H1 (cell line): ENCODE results near the gene SRM. TPM values are rescaled to one million over a fixed set of nuclear protein-coding genes. Genes with fewer than 3 reads are reported as not detected.

Source experiments
- CTCF ChIA-PET: fragments of 300-600 bp; sonication (Branson Sonifier 250); formaldehyde crosslinking; loops from one replicate; lab custom pipeline; 2021; ENCODE audit not compliant: partially characterized antibody; lab: Charles Lee
- POLR2A ChIA-PET: fragments of 300-600 bp; sonication (Branson Sonifier 250); formaldehyde crosslinking; loops from one replicate; lab custom pipeline; 2021; ENCODE audit warnings: inconsistent platforms; ENCODE audit not compliant: partially characterized antibody; lab: Charles Lee
- DNase-seq, 2 experiments: peaks; one replicate each; pipeline versions ENCODE4 v3.0.0 to v3.0.0-alpha.2; 2010 to 2022; ENCODE audit warnings: low spot score in 2 of 2, low read depth in 1 of 2, mixed read lengths in 1 of 2
- FAIRE-seq: peaks from 2 replicates; lab custom pipeline; 2011; peaks lifted over from hg19 to GRCh38; lab: Jason Lieb, UNC
- H2AFZ ChIP-seq: 2 replicates; pipeline ENCODE4 v1.8.1; 2012; ENCODE audit warnings: low read length, inconsistent platforms
- H2AK5ac ChIP-seq: 2 replicates; pipeline ENCODE4 v1.6.1; 2013; ENCODE audit warnings: low read depth, low read length
- H2BK120ac ChIP-seq: replicated peaks from 2 replicates; pipeline ENCODE3; 2013; ENCODE audit warnings: low read depth, low read length, inconsistent platforms
- H2BK12ac ChIP-seq: 2 replicates; pipeline ENCODE4 v1.6.1; 2013; ENCODE audit warnings: low read depth, low read length
- H2BK15ac ChIP-seq: 2 replicates; pipeline ENCODE4 v1.6.1; 2013; ENCODE audit warnings: low read length
- H2BK20ac ChIP-seq: 2 replicates; pipeline ENCODE4 v1.6.1; 2013; ENCODE audit warnings: low read length
- H2BK5ac ChIP-seq: 2 replicates; pipeline ENCODE4 v1.6.1; 2013; ENCODE audit warnings: low read depth, low read length
- H3K14ac ChIP-seq: 2 replicates; pipeline ENCODE4 v1.6.1; 2013; ENCODE audit warnings: inconsistent platforms; ENCODE audit not compliant: insufficient read length
- H3K18ac ChIP-seq: 2 replicates; pipeline ENCODE4 v1.6.1; 2013; ENCODE audit warnings: low read length; ENCODE audit errors: extremely low read depth
- H3K23ac ChIP-seq: 2 replicates; pipeline ENCODE4 v1.6.1; 2013; ENCODE audit warnings: inconsistent platforms; ENCODE audit not compliant: insufficient read length
- H3K23me2 ChIP-seq: 2 replicates; pipeline ENCODE4 v1.6.1; 2013; ENCODE audit warnings: low read depth, low read length
- H3K27ac ChIP-seq: 2 replicates; pipeline ENCODE4 v1.6.1; 2011; ENCODE audit warnings: low read depth, low read length, inconsistent platforms
- H3K27me3 ChIP-seq, 4 experiments: replicated peaks in 1 of 4; 1 replicate in 1 of 4; 2 replicates in 3 of 4; pipeline versions ENCODE4 v1.6.1 to v1.8.1; 2011 to 2013; ENCODE audit warnings: low read length in 3 of 4, mild to moderate bottlenecking in 3 of 4, inconsistent platforms in 2 of 4, mixed read lengths in 2 of 4, moderate library complexity in 1 of 4; ENCODE audit not compliant: control insufficient read depth in 3 of 4, insufficient read depth in 3 of 4; ENCODE audit errors: extremely low read depth in 1 of 4
- H3K36me3 ChIP-seq, 4 experiments: 2 replicates each; pipeline versions ENCODE4 v1.6.1 to v1.8.1; 2011 to 2013; ENCODE audit warnings: mild to moderate bottlenecking in 4 of 4, low read length in 3 of 4, moderate library complexity in 2 of 4, control low read depth in 1 of 4, inconsistent platforms in 1 of 4; ENCODE audit not compliant: insufficient read depth in 4 of 4, control insufficient read depth in 2 of 4
- H3K4ac ChIP-seq: replicated peaks from 2 replicates; pipeline ENCODE3; 2013; ENCODE audit warnings: low read length, low read depth, mixed read lengths, inconsistent platforms; ENCODE audit not compliant: insufficient read length
- H3K4me1 ChIP-seq, 4 experiments: replicated peaks in 1 of 4; 1 replicate in 1 of 4; 2 replicates in 3 of 4; pipeline versions ENCODE4 v1.6.1 to v1.8.1; 2011 to 2013; ENCODE audit warnings: low read length in 3 of 4, inconsistent platforms in 2 of 4, mixed read lengths in 1 of 4; ENCODE audit not compliant: insufficient read depth in 4 of 4, control insufficient read depth in 3 of 4
- H3K4me2 ChIP-seq, 2 experiments: 2 replicates each; pipeline versions ENCODE4 v1.6.1 to v1.8.1; 2011 to 2013; ENCODE audit warnings: low read depth in 2 of 2, low read length in 2 of 2, control low read depth in 1 of 2, inconsistent platforms in 1 of 2, mild to moderate bottlenecking in 1 of 2; ENCODE audit not compliant: insufficient read depth in 1 of 2
- H3K4me3 ChIP-seq, 4 experiments: fragments of 200-600, 300-600 bp in 1 of 4; sonication (generic), shearing (Covaris generic), sonication (Bioruptor Twin) in 1 of 4; 2 replicates each; pipeline versions ENCODE4 v1.5.1 to v1.8.1; 2011 to 2016; ENCODE audit warnings: low read length in 4 of 4, low read depth in 3 of 4, control low read depth in 2 of 4, inconsistent platforms in 2 of 4, mild to moderate bottlenecking in 2 of 4, mixed read lengths in 1 of 4, moderate library complexity in 1 of 4; ENCODE audit not compliant: insufficient read depth in 2 of 4; ENCODE audit errors: extremely low read depth in 1 of 4
- H3K56ac ChIP-seq: replicated peaks from 2 replicates; pipeline ENCODE3; 2013; ENCODE audit warnings: low read depth, mild to moderate bottlenecking, mixed read lengths, low read length, inconsistent platforms; ENCODE audit not compliant: insufficient read length
- H3K79me1 ChIP-seq: 2 replicates; pipeline ENCODE4 v1.6.1; 2013; ENCODE audit warnings: low read depth, low read length, control low read depth
- H3K79me2 ChIP-seq, 2 experiments: 2 replicates each; pipeline versions ENCODE4 v1.6.1 to v1.8.1; 2012 to 2013; ENCODE audit warnings: low read length in 2 of 2, mild to moderate bottlenecking in 2 of 2, inconsistent platforms in 1 of 2; ENCODE audit not compliant: insufficient read depth in 2 of 2, control insufficient read depth in 1 of 2
- H3K9ac ChIP-seq, 4 experiments: replicated peaks in 1 of 4; 1 replicate in 1 of 4; 2 replicates in 3 of 4; pipeline versions ENCODE4 v1.6.1 to v1.8.1; 2011 to 2013; ENCODE audit warnings: low read depth in 3 of 4, low read length in 3 of 4, control low read depth in 2 of 4, mild to moderate bottlenecking in 2 of 4, moderate library complexity in 2 of 4, inconsistent platforms in 1 of 4; ENCODE audit errors: extremely low read depth in 1 of 4
- H3K9me3 ChIP-seq, 2 experiments: 2 replicates each; pipeline versions ENCODE4 v1.6.1 to v1.8.1; 2012 to 2013; ENCODE audit warnings: mild to moderate bottlenecking in 2 of 2, moderate library complexity in 2 of 2, control low read depth in 1 of 2, inconsistent platforms in 1 of 2, low read depth in 1 of 2, low read length in 1 of 2, mixed read lengths in 1 of 2; ENCODE audit not compliant: insufficient read depth in 2 of 2
- H4K20me1 ChIP-seq, 2 experiments: replicated peaks in 1 of 2; 2 replicates each; pipeline versions ENCODE3 to v1.8.1; 2011 to 2013; ENCODE audit warnings: inconsistent platforms in 2 of 2, low read length in 2 of 2, mild to moderate bottlenecking in 1 of 2; ENCODE audit not compliant: insufficient read depth in 2 of 2, control insufficient read depth in 1 of 2
- H4K5ac ChIP-seq: 2 replicates; pipeline ENCODE4 v1.6.1; 2013; ENCODE audit warnings: low read length, low read depth, mixed read lengths, inconsistent platforms; ENCODE audit not compliant: insufficient read length
- H4K8ac ChIP-seq: 2 replicates; pipeline ENCODE4 v1.8.0; 2013; ENCODE audit warnings: mild to moderate bottlenecking, moderate library complexity, low read length, inconsistent platforms; ENCODE audit not compliant: insufficient read depth; ENCODE audit errors: extremely low read depth
- H4K91ac ChIP-seq: replicated peaks from 2 replicates; pipeline ENCODE3; 2013; ENCODE audit warnings: low read length, mixed read lengths, inconsistent platforms; ENCODE audit not compliant: insufficient read length
- POLR2AphosphoS5 ChIP-seq: IDR thresholded peaks from 2 replicates; pipeline ENCODE4 v1.6.1; 2011; ENCODE audit warnings: low read depth, low read length
- WGBS, 2 experiments: shearing (Covaris generic) in 1 of 2; methylation state at CpG; one replicate each; pipeline versions ENCODE4 v1.1.6 to v1.1.7; 2013 to 2015; ENCODE audit warnings: low lambda C conversion rate in 2 of 2, mixed read lengths in 2 of 2, inconsistent platforms in 1 of 2, low coverage in 1 of 2, missing lambda C conversion rate in 1 of 2; ENCODE audit not compliant: insufficient replicate concordance in 2 of 2, insufficient coverage in 1 of 2, insufficient read length in 1 of 2; ENCODE audit errors: extremely low coverage in 1 of 2, missing lambda C conversion rate in 1 of 2; 5-methylcytosine and 5-hydroxymethylcytosine counted together
- polyA plus RNA-seq, 7 experiments: library from polyadenylated mRNA; depleted of rRNA in 3 of 7; stranded (reverse) in 5 of 7; unstranded in 2 of 7; fragments of >200 nt in 5 of 7; fragments of 200-250 nt in 2 of 7; gene quantifications; 1 replicate in 5 of 7; 2 replicates in 1 of 7; 4 replicates in 1 of 7; pipeline versions ENCODE4 v1.2.1 to v1.2.3, GENCODE V29; 2011 to 2013; ENCODE audit warnings: missing spikeins in 2 of 7, mixed read lengths in 2 of 7
- total RNA-seq: library from RNA; stranded (reverse); fragmentation: NEBNext Ultra II Directional; extraction: Animal tissue kit (Norgen Biotek cat#: 25700); gene quantifications from 2 replicates; pipeline ENCODE4 v1.2.1, GENCODE V29; 2021
- TF ChIP-seq, protein P1 (sequence below), 3 experiments: IDR thresholded peaks; 1 replicate in 2 of 3; 2 replicates in 1 of 3; pipeline versions ENCODE4 v1.5.1 to v1.6.1; 2011; ENCODE audit warnings: low read length in 3 of 3, mild to moderate bottlenecking in 3 of 3, inconsistent platforms in 2 of 3, low read depth in 1 of 3, moderate library complexity in 1 of 3; ENCODE audit not compliant: insufficient read depth in 1 of 3; ENCODE audit errors: control extremely low read depth in 1 of 3

SRM gene
- total and polyA plus RNA-seq, 2 of the 8 experiments (the other 6 are each of a cell fraction or from before 2014, with no cell fraction given), result 110 to 208 TPM

DNA sequence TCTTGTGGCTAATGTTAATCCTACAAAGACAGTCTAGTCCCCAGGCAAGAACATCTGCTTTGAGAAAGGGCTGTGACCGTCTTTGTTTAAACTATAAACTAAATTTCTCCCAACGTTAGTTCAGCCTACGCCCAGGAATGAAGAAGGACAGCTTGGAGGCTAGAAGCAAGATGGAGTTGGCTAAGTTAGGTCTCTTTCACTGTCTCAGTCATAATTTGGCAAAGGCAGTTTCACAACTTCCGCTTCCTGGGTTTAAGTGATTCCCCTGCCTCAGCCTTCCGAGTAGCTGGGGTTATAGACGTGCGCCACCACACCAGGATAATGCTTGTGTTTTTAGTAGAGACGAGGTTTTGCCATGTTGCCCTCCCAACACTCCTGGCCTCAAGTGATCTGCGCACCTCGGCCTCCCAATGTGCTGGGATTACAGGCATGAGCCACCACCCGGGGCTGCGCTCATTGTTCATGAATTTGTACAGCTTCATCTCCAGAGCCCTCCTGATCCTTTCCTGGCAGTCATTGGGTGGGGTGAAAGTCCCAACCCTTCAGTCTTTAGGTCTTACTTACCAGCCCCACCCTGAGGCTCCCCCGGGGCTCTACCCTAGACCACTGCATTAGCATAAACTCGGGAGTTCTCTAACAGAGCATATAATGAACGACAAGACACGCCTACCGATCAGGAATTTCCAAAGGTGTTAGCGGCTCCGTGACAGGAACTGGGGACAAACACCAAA is 7.9 kb downstream of the SRM start:
- H3K79me1 ChIP-seq, result no peaks in the 10 kb centered on the region
- H4K5ac ChIP-seq, result no peak overlapping the region
- no peak for DNase-seq
- H3K23me2 ChIP-seq, result 0 out of 2 replicates have a peak, but pooled peaks cover 2% of the 10 kb centered on the region
- H3K56ac ChIP-seq, result no peak overlapping the region
- no peak overlapping the region for H3K14ac ChIP-seq
- H3K4me3 ChIP-seq, result no peak overlapping the region
- no peak overlapping the region for H2AK5ac ChIP-seq
- H2BK15ac ChIP-seq, result no peak overlapping the region; the same call in 1 of the 2 replicates
- H3K4me2 ChIP-seq, result no peak overlapping the region
- H3K4ac ChIP-seq, result no peak overlapping the region
- no peak overlapping the region for H3K18ac ChIP-seq
- no peak overlapping the region for H3K9ac ChIP-seq
- ChIA-PET POLR2A (interaction anchor here (0.8 to 5.8 kb wide), 12 partner anchors 9 to 596 kb away, joined by 3 to 44 read pairs (median 6); partner anchors contain the start of genes EXOSC10 and SRM), CTCF (interaction anchor here (1.3 to 14.5 kb wide), 3 partner anchors 9 to 21 kb away, joined by 5 to 168 read pairs (median 5); no protein-coding TSS in a partner anchor)
- no peak for FAIRE-seq
- TF ChIP-seq POLR2AphosphoS5, result 0 out of 2 replicates have a peak, but pooled peaks have one; percentile 27
- TF ChIP-seq, protein P1, sequence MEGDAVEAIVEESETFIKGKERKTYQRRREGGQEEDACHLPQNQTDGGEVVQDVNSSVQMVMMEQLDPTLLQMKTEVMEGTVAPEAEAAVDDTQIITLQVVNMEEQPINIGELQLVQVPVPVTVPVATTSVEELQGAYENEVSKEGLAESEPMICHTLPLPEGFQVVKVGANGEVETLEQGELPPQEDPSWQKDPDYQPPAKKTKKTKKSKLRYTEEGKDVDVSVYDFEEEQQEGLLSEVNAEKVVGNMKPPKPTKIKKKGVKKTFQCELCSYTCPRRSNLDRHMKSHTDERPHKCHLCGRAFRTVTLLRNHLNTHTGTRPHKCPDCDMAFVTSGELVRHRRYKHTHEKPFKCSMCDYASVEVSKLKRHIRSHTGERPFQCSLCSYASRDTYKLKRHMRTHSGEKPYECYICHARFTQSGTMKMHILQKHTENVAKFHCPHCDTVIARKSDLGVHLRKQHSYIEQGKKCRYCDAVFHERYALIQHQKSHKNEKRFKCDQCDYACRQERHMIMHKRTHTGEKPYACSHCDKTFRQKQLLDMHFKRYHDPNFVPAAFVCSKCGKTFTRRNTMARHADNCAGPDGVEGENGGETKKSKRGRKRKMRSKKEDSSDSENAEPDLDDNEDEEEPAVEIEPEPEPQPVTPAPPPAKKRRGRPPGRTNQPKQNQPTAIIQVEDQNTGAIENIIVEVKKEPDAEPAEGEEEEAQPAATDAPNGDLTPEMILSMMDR (IDR thresholded peaks at IDR 0.05; ENCODE audit: control extremely low read depth in 1 of 3, insufficient read depth in 1 of 3, low read depth in 1 of 3, low read length in 3 of 3), result no peak
- H3K79me2 ChIP-seq, result no peaks in the 10 kb centered on the region
- H3K23ac ChIP-seq, result no peak overlapping the region
- no peaks in the 10 kb centered on the region for H3K27me3 ChIP-seq
- no peak overlapping the region for H2AFZ ChIP-seq
- no peaks in the 10 kb centered on the region for H3K9me3 ChIP-seq
- H2BK120ac ChIP-seq, result no peak overlapping the region
- H2BK5ac ChIP-seq, result no peak overlapping the region
- H3K27ac ChIP-seq, result no peak overlapping the region
- no peak overlapping the region for H2BK12ac ChIP-seq
- H3K4me1 ChIP-seq, result peaks cover 0 to 12% (median 4%) of the 10 kb centered on the region in 4 experiments; a peak in 5 of 7 replicates
- peaks cover 3 to 5% of the 10 kb centered on the region in 2 experiments for H4K20me1 ChIP-seq
- H2BK20ac ChIP-seq, result no peak overlapping the region
- WGBS, 2 experiments, result 85% methylated on average over 19 of the region's 19 CpGs; no CpG with 5 or more reads in 1 of the 2 experiments
- peaks cover 6 to 21% (median 14%) of the 10 kb centered on the region in 4 experiments; a peak in 7 of 8 replicates for H3K36me3 ChIP-seq
- H4K91ac ChIP-seq, result no peak overlapping the region
- H4K8ac ChIP-seq, result no peak overlapping the region
